Measurements from ENCODE around the gene SORBS1.

SORBS1 gene

GRCh38 chr10:95509251-95509650 is 51.9 kb downstream of the SORBS1 start:
- H3K9me3 ChIP-seq (ENCODE audit: insufficient read depth, low read length) = no peaks in the 10 kb centered on the region
- no peaks in the 10 kb centered on the region for H3K27me3 ChIP-seq (ENCODE audit: low read length)
- no peaks in the 10 kb centered on the region for H3F3A ChIP-seq (ENCODE audit: insufficient read depth)
- no peaks in the 10 kb centered on the region for H4K20me1 ChIP-seq (ENCODE audit: low read depth, low read length)
- no peaks in the 10 kb centered on the region for H3K9me2 ChIP-seq (replicated peaks; ENCODE audit: insufficient read depth, low read length)
- no peaks in the 10 kb centered on the region for H3K79me2 ChIP-seq (ENCODE audit: insufficient read depth, low read length)
- no peak overlapping the region for H3K9ac ChIP-seq (ENCODE audit: low read length)
- H2AFZ ChIP-seq (ENCODE audit: low read depth, low read length, severe bottlenecking) = no peak overlapping the region
- no peak overlapping the region for H3K27ac ChIP-seq (ENCODE audit: low read depth, low read length)
- TF ChIP-seq EZH2phosphoT487 (conservative IDR thresholded peaks at IDR 0.05; ENCODE audit: low read length) (no peak), CTCF (IDR thresholded peaks at IDR 0.05; ENCODE audit: insufficient read depth, low read length, poor library complexity, severe bottlenecking) (no peak)
- H3K4me3 ChIP-seq (ENCODE audit: insufficient read depth, low read length, poor library complexity, severe bottlenecking) = no peak overlapping the region
- no peaks in the 10 kb centered on the region for H3K36me3 ChIP-seq (ENCODE audit: low read length)
- no peak overlapping the region for H3K4me2 ChIP-seq (ENCODE audit: low read depth, low read length, poor library complexity, severe bottlenecking)

- TF ChIP-seq CTCF (IDR thresholded peaks at IDR 0.05; ENCODE audit: insufficient read depth, low read length, poor library complexity, severe bottlenecking) = no peak
- TF ChIP-seq EZH2phosphoT487 (conservative IDR thresholded peaks at IDR 0.05; ENCODE audit: low read length) = no peak
- no peak overlapping the region for H3K9ac ChIP-seq (ENCODE audit: low read length)
- H3K36me3 ChIP-seq (ENCODE audit: low read length) = no peaks in the 10 kb centered on the region
- no peak overlapping the region for H3K4me2 ChIP-seq (ENCODE audit: low read depth, low read length, poor library complexity, severe bottlenecking)
- no peaks in the 10 kb centered on the region for H3F3A ChIP-seq (ENCODE audit: insufficient read depth)
- H3K27ac ChIP-seq (ENCODE audit: low read depth, low read length) = no peak overlapping the region
- H3K9me3 ChIP-seq (ENCODE audit: insufficient read depth, low read length) = no peaks in the 10 kb centered on the region
- H3K9me2 ChIP-seq (replicated peaks; ENCODE audit: insufficient read depth, low read length) = no peaks in the 10 kb centered on the region
- no peak overlapping the region for H2AFZ ChIP-seq (ENCODE audit: low read depth, low read length, severe bottlenecking)
- H4K20me1 ChIP-seq (ENCODE audit: low read depth, low read length) = no peaks in the 10 kb centered on the region
- H3K4me3 ChIP-seq (ENCODE audit: insufficient read depth, low read length, poor library complexity, severe bottlenecking) = no peak overlapping the region
- no peaks in the 10 kb centered on the region for H3K27me3 ChIP-seq (ENCODE audit: low read length)
- H3K79me2 ChIP-seq (ENCODE audit: insufficient read depth, low read length) = no peaks in the 10 kb centered on the region
These were observed 52.4 kb downstream of the SORBS1 start for GRCh38 chr10:95508730-95509129.

GRCh38 chr10:95506056-95506737 is 55.0 kb downstream of the SORBS1 start:
- H3K9me2 ChIP-seq (replicated peaks; ENCODE audit: insufficient read depth, low read length) = no peaks in the 10 kb centered on the region
- H3K79me2 ChIP-seq (ENCODE audit: insufficient read depth, low read length) = no peaks in the 10 kb centered on the region
- no peak overlapping the region for H3K27ac ChIP-seq (ENCODE audit: low read depth, low read length)

More at GRCh38 chr10:95506056-95506737, 55.0 kb downstream of the SORBS1 start:
- Histone ChIP-seq H3K9ac (ENCODE audit: low read length) (no peak overlapping the region), H3K4me2 (ENCODE audit: low read depth, low read length, poor library complexity, severe bottlenecking) (no peak overlapping the region), H3K9me3 (ENCODE audit: insufficient read depth, low read length) (no peaks in the 10 kb centered on the region), H3F3A (ENCODE audit: insufficient read depth) (no peaks in the 10 kb centered on the region), H3K27me3 (ENCODE audit: low read length) (no peaks in the 10 kb centered on the region), H4K20me1 (ENCODE audit: low read depth, low read length) (no peaks in the 10 kb centered on the region), H2AFZ (ENCODE audit: low read depth, low read length, severe bottlenecking) (no peak overlapping the region), H3K4me3 (ENCODE audit: insufficient read depth, low read length, poor library complexity, severe bottlenecking) (no peak overlapping the region), H3K36me3 (ENCODE audit: low read length) (no peaks in the 10 kb centered on the region)
- TF ChIP-seq EZH2phosphoT487 (conservative IDR thresholded peaks at IDR 0.05; ENCODE audit: low read length) = no peak
- no peak for TF ChIP-seq CTCF (IDR thresholded peaks at IDR 0.05; ENCODE audit: insufficient read depth, low read length, poor library complexity, severe bottlenecking)

Measured in SU-DHL-6 (cell line).